GM21825 (cell line): Measurements from ENCODE around the gene LMX1A.

Source experiments
- ATAC-seq: cut with Tn5 transposase; IDR thresholded peaks from one replicate; pipeline ENCODE4 v1.9.1; 2021; ENCODE audit warnings: mild to moderate bottlenecking, moderate library complexity; ENCODE audit not compliant: unreplicated experiment

LMX1A gene

GRCh38 chr1:165226326-165226725, 130.2 kb downstream of the LMX1A start:
- ATAC-seq: no peak

- ATAC-seq: no peak
Measured at GRCh38 chr1:165225650-165226049, 130.9 kb downstream of the LMX1A start.

- ATAC-seq: no peak
Measured at GRCh38 chr1:165225062-165225461, 131.5 kb downstream of the LMX1A start.

- ATAC-seq: no peak
Measured at GRCh38 chr1:165224504-165224903, 132.0 kb downstream of the LMX1A start.

GRCh38 chr1:165222580-165222979, 133.9 kb downstream of the LMX1A start:
- ATAC-seq: no peak

GRCh38 chr1:165218731-165219130, 137.8 kb downstream of the LMX1A start:
- ATAC-seq: no peak

GRCh38 chr1:165217958-165218357, 138.6 kb downstream of the LMX1A start:
- no peak for ATAC-seq

GRCh38 chr1:165216254-165216653, 140.3 kb downstream of the LMX1A start:
- no peak for ATAC-seq

- ATAC-seq: no peak
Measured at GRCh38 chr1:165215676-165216075, 140.8 kb downstream of the LMX1A start.

GRCh38 chr1:165212229-165212628, 144.3 kb downstream of the LMX1A start:
- no peak for ATAC-seq

GRCh38 chr1:165207853-165208515, 148.5 kb downstream of the LMX1A start:
- no peak for ATAC-seq

- ATAC-seq: no peak
Measured at GRCh38 chr1:165205145-165205544, 151.4 kb downstream of the LMX1A start.

GRCh38 chr1:165204548-165204947, 152.0 kb downstream of the LMX1A start:
- no peak for ATAC-seq

GRCh38 chr1:165191087-165191486, 165.4 kb downstream of the LMX1A start:
- no peak for ATAC-seq

GRCh38 chr1:165189913-165190312, 166.6 kb downstream of the LMX1A start:
- ATAC-seq: no peak

GRCh38 chr1:165189011-165189410, 167.5 kb downstream of the LMX1A start:
- no peak for ATAC-seq

- no peak for ATAC-seq
Measured at GRCh38 chr1:165187031-165188009, 169.2 kb downstream of the LMX1A start.

GRCh38 chr1:165185161-165185889, 171.2 kb downstream of the LMX1A start:
- no peak for ATAC-seq

GRCh38 chr1:165182975-165183374, 173.5 kb downstream of the LMX1A start:
- ATAC-seq: no peak

- ATAC-seq: no peak
Measured at GRCh38 chr1:165179306-165179705, 177.2 kb downstream of the LMX1A start.

- ATAC-seq: no peak
Measured at GRCh38 chr1:165174491-165174890, 182.0 kb downstream of the LMX1A start.
